Lower leg skin (tissue), 3 donors: ENCODE data around the gene UBA3.

Experiments
- CTCF ChIP-seq, 3 donors: fragments of 450-650 bp; IDR thresholded peaks; one replicate each; pipeline ENCODE4 v1.5.1; 2016; ENCODE audit warnings: antibody characterized with exemption in 3 of 3, mild to moderate bottlenecking in 3 of 3, moderate library complexity in 2 of 3
- POLR2A ChIP-seq, 2 donors: fragments of 450-650 bp; IDR thresholded peaks; one replicate each; pipeline ENCODE4 v1.6.1; 2016 to 2017; ENCODE audit warnings: antibody characterized with exemption in 2 of 2, mild to moderate bottlenecking in 1 of 2, moderate library complexity in 1 of 2

- TF ChIP-seq POLR2A (IDR thresholded peaks at IDR 0.05), result no peak
- no peak for TF ChIP-seq CTCF (IDR thresholded peaks at IDR 0.05)
Measured at GRCh38 chr3:69031635-69032034, 48.5 kb downstream of the UBA3 start.
